HG02678 (cell line): ENCODE measurements around the gene ARTN.

ENCODE experiments used
- ATAC-seq: cut with Tn5 transposase; IDR thresholded peaks from one replicate; pipeline ENCODE4 v1.9.1; 2021; ENCODE audit warnings: mild to moderate bottlenecking, moderate library complexity; ENCODE audit not compliant: unreplicated experiment

The ARTN gene

DNA sequence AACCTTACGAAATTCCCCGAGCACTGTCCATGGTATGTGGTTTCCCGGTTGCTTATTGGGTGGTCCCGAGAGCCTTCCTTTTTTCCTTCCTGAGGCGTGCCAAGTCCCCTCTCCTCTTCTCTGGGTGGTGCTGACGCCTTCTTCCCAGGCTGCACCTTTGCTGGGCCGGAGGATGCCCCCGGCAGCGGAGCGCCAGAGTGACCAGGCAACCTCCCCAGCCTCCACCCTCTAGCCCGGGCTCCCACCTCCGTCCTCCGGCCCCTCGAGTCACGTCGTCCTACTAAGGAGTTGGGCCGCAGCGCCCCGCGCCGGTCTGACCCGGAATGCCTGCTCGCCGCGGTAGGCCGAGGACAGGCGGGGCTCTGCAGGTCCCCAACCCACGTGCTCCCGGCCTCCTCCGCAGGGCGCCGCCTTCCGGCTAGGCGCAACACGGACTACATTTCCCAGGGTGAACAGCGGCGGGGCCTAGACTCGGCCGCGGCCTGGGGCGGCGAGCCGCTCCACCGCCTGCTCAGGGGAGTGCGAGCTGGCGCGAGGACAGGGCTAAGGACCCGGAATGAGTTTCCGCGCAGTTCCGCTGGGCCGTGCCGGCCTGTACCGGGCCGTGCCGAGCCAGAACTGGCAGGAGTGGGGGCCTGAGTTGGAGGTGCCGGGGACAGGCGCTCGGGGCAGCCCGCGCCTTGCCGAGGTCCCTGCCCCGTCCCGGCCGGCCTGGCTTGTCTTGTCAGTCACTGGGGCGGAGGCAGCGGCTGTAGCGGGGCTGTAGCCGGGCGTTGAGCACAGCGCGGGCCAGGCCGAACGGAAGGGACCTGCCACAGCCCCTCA, 12.8 kb downstream of the ARTN start, which contains the start of gene IPO13:
TSS of gene IPO13 (plus strand) at position 715 of the 825 bp plus-strand sequence. CDS start 651 bp downstream, outside the sequence.
- ATAC-seq = peak; percentile 94

- no peak for ATAC-seq
These were observed 13.7 kb downstream of the ARTN start for GRCh38 chr1:43947061-43947873.

DNA sequence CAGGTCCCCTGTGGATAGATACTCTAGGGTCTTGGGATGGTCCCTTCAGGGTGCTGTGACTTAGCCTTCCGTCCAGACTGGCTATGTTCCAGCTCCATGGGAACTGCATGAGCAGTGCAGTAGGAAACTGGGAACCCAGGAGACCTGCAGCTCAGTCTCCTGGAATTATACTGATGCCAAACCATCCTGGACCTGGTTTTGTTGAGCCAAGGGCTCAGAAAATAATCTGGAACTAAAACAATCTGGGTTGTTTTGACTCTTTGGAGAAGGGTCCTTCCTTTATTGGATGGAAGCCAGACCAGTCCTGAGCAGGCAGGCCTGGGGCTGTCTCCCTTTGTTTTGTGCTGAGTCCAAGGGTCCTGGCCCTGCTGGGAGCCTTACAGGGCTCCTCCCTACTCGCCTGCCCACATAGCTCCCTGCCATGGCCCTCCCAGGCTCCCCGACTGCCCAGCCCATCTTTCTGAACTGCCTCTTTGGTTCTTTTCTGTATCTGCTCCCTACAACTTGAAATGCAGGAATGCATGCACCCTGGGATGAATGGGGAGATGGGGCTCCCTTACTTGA, 14.4 kb downstream of the ARTN start:
- ATAC-seq = no peak

- no peak for ATAC-seq
These were observed 16.1 kb downstream of the ARTN start for GRCh38 chr1:43949678-43950077.

DNA sequence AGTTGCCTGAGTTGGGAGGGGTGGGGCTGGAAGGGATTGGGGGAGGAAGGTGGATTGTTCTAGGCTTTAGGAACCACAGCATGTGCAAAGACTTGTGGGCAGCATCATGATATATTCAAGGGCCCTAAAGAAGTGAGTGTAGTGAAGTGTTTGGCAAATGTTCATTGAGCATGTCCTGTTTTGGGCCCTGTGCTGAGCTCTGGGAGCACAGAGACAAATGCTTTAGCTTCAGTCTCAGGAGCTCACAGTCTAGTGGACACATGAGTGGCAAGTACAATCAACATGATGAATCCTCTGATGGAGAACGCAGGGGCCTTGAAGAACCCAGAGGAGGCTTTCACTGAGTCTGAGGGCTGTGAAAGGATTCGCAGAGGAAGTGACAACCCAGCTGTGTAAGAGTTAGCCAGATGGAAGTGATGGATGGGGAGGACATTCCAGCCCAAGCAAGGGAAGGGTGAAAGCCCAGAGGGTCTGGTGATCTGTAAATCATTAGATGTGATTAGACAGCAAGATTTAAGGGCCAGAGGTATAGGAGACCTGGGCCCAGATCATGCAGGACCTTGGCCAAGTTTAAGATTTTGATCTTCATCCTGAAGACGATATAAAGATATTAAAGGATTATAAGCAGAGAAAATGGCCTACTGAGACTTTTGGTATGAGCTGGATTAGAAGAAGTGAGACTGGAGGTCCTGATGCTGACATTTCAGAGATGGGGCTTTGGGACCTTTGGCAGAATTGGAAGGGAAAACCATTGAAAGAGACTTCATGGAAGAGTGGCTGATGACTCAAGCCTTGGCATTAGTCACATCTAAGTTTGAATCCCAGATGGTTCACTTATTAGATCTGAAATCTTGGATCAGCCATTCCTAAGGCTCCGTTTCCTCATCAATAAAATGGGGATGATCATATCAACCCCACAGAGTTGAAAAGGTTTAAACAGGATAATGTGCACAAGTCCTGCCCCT, 17.7 kb downstream of the ARTN start:
- no peak for ATAC-seq

GRCh38 chr1:43952731-43953346, 19.2 kb downstream of the ARTN start:
- no peak for ATAC-seq

GRCh38 chr1:43953361-43953760, 19.8 kb downstream of the ARTN start:
- no peak for ATAC-seq

DNA sequence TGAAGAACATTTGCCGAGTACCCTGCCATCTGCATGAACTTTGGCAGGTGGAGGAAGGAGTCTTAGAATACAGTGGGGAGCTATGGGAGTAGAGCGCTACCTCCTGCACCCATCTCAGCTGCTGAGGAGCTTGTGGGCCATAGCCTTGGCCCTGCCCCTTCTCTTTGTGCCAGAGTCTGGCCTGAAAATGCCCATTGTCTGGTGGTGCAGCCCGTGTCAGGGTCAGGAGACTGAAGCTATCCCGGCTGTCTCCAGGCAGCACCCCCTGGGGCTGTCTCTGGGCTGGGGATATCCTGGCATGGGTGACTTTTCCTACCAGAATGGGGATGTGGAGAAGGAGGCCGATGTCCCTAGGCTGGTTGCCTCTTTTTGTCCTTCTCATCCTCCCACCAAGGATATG, 20.4 kb downstream of the ARTN start:
- no peak for ATAC-seq

GRCh38 chr1:43956234-43956633, 22.6 kb downstream of the ARTN start:
- ATAC-seq = no peak

DNA sequence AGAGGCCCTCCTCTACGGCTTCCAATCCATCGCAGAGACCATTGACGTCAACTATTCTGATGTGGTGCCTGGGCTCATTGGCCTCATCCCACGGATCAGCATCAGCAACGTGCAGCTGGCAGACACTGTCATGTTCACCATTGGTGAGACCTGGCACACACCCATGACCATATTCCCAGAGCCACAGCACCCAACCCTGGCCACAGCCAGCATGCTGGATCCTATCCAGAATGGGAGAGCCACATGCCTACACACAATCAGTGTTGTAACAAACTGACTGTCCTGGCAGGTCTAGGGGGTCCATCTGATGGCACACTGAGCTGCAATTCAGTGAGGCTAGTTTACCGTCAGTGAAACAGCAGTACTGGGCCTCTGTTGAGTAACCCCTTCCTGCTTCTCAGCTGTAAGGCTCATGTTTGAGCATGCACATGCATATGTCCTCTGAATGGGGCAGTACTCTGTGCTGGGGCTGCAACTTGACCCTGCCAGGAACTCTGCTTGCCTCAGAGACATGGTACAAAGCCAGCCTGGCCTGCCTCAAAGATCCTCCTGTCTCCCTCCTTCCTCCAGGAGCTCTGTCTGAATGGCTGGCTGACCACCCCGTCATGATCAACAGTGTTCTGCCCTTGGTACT, 23.9 kb downstream of the ARTN start:
- ATAC-seq = no peak

GRCh38 chr1:43958351-43959255, 25.0 kb downstream of the ARTN start:
- no peak for ATAC-seq

- no peak for ATAC-seq
These were observed 27.2 kb downstream of the ARTN start for GRCh38 chr1:43960798-43961197.

DNA sequence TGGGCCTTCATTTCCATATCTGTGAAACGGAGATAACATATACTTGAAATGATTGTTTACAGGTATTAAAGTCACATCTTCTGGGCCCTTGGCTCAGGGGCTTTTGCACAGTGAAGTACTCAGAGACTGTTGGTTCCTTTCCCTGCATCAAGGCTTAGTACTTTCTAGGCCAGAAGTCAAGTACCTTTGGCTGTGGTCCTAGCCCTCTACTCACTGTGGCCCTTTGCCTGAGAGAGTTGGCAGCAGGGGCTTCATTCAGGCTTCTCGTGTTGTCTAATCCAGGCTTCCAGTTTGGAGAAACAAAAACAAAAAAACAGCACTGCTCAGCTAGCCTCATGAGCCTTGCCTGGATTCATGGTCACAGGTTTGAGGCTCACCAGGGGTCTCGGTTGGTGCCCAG, 28.1 kb downstream of the ARTN start:
- no peak for ATAC-seq

DNA sequence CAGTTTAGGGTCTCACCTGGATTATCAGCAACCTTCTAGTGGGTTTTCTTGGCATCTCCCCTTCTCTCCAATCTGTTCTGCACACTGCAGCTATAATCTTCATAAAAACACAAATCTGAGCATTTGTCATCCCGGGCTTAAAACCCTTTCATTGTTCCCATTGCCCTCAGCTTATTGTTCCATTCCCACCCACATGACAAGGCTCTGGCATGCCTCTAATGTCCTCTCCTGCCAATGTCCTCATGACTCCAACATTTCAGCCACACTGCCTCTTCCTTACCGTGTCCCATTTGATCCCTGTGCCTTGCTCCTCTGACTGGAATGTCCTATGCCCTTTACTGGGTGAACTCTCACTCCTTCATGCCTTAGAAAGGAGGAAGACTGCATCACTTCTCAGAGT, 28.7 kb downstream of the ARTN start:
- no peak for ATAC-seq

DNA sequence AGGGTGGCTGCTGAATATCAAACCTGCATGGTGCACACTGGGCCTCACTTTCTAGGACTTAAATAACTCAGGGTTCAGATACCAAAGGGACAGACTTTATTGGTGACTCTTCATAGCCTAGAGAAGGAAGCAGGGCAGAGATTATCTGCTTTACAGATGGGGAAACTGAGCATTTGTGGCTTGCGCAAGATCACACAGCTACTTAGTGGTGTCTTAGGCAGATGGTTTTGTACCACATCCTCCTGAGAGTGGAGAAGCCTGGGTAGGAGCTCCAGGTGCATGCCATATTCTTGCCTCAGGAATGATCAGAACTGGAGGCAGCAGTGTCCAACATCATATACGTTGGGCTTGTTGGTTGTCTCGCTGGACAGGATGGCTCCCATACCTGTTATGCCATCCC, 29.4 kb downstream of the ARTN start:
- no peak for ATAC-seq

GRCh38 chr1:43963890-43964289, 30.3 kb downstream of the ARTN start:
- ATAC-seq = no peak

- no peak for ATAC-seq
These were observed 31.7 kb downstream of the ARTN start for GRCh38 chr1:43965316-43965715.

DNA sequence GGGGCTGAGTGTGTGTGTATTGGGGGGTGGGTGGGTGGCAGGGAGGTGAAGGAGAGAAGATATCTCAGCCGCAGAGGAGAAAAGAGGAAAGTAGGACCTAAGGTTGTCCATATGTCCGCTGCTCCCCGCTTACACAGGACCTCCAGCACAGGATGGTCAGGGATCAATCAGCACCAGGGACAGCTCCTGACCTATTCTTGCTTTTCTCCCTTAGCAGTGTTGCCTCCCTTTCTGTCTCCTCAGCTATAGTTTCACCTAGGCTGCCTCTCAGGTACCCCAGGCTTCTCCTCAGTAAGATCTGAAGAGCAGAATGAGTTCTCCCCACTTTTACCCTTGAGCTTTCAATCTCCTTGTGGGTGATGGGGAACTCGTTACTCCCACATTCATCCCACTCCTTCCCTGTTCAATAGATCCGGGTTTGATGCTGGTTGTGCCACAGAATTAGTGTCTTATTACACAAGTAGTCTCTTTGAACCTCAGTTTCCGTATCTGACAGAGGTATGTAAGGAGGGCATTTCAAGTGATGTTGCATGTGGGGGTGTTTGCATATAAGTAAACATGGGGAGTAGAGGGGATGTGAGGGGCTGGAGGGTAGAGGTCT, 34.8 kb downstream of the ARTN start:
- no peak for ATAC-seq
